Frontal cortex (tissue), 4 donors: Measurements from ENCODE around the gene CAPS. TPM values are rescaled to one million over a fixed set of nuclear protein-coding genes. Genes with fewer than 3 reads are reported as not detected.
A peak's percentile ranks its signal among the peaks of the same experiment; 100 is the strongest.

Experiments
- DNase-seq, 2 donors: peaks; one replicate each; pipeline ENCODE4 v3.0.0; 2012; ENCODE audit warnings: low spot score in 2 of 2
- FAIRE-seq: peaks from 2 replicates; lab custom pipeline; 2012; peaks lifted over from hg19 to GRCh38; lab: Jason Lieb, UNC
- total RNA-seq: library from RNA; depleted of rRNA; stranded (reverse); fragments of >200 nt; gene quantifications from one replicate; pipeline ENCODE4 v1.2.3, GENCODE V29; 2014
- donor health status: control.
- donor health status: control.
- donor health status: control.

The CAPS gene
- total RNA-seq, 1 donor from 2014 or later: 2.4 TPM

- DNase-seq (no peak), FAIRE-seq (no peak)
Observed at GRCh38 chr19:5931251-5931650, 17.2 kb downstream of the CAPS start.

GRCh38 chr19:5932146-5932545 lies 18.1 kb downstream of the CAPS start:
- FAIRE-seq: no peak
- no peak for DNase-seq

- DNase-seq (no peak), FAIRE-seq (no peak)
Observed at GRCh38 chr19:5932609-5933262, 18.7 kb downstream of the CAPS start.

- FAIRE-seq (no peak), DNase-seq (no peak)
Observed at GRCh38 chr19:5933391-5934068, 19.5 kb downstream of the CAPS start.

- FAIRE-seq (no peak), DNase-seq (no peak)
Observed at GRCh38 chr19:5934069-5934401, 20.0 kb downstream of the CAPS start.

- no peak for DNase-seq
- FAIRE-seq: no peak
Observed at GRCh38 chr19:5934774-5935472, 20.9 kb downstream of the CAPS start.

GRCh38 chr19:5935473-5936291 lies 21.6 kb downstream of the CAPS start:
- FAIRE-seq (no peak), DNase-seq (no peak)

GRCh38 chr19:5936292-5936592 lies 22.2 kb downstream of the CAPS start:
- DNase-seq (no peak), FAIRE-seq (no peak)

GRCh38 chr19:5937550-5937949 lies 23.5 kb downstream of the CAPS start:
- FAIRE-seq: no peak
- no peak for DNase-seq

- FAIRE-seq (no peak), DNase-seq (no peak)
Observed at GRCh38 chr19:5940260-5941208, 26.5 kb downstream of the CAPS start.

- FAIRE-seq: no peak
- no peak for DNase-seq
Observed at GRCh38 chr19:5941673-5942072, 27.6 kb downstream of the CAPS start.

GRCh38 chr19:5943045-5943444 lies 29.0 kb downstream of the CAPS start:
- FAIRE-seq: no peak
- DNase-seq: no peak

GRCh38 chr19:5943623-5944022 lies 29.6 kb downstream of the CAPS start:
- no peak for DNase-seq
- FAIRE-seq: no peak

GRCh38 chr19:5947435-5947834 lies 33.4 kb downstream of the CAPS start:
- peak; percentile 55 to 72 for DNase-seq
- FAIRE-seq: no peak

- FAIRE-seq: no peak
- DNase-seq: no peak
Observed at GRCh38 chr19:5948752-5949564, 34.9 kb downstream of the CAPS start.

GRCh38 chr19:5949792-5950305 lies 35.8 kb downstream of the CAPS start:
- FAIRE-seq: no peak

GRCh38 chr19:5950741-5951140 lies 36.7 kb downstream of the CAPS start:
- FAIRE-seq (no peak), DNase-seq (no peak)

More at GRCh38 chr19:5949792-5950305, 35.8 kb downstream of the CAPS start:
- no peak for DNase-seq

GRCh38 chr19:5951338-5951861 lies 37.3 kb downstream of the CAPS start:
- FAIRE-seq: no peak
- no peak for DNase-seq
